Gastrocnemius medialis (tissue), 4 donors: Measurements from ENCODE around the gene ZIC5. TPM values are rescaled to one million over a fixed set of nuclear protein-coding genes. Genes with fewer than 3 reads are reported as not detected.

Source experiments
- ATAC-seq, 2 donors: fragments of 150-250 bp; one replicate each; pipeline ENCODE4 v1.9.1; 2016
- DNase-seq, 2 donors: peaks; one replicate each; pipeline ENCODE4 v3.0.0-alpha.2; 2019
- H3K27ac ChIP-seq, 4 donors: fragments of 200-600 bp; sonication (generic); 1 replicate in 1 of 4; 2 replicates in 3 of 4; pipeline ENCODE4 v1.5.1; 2016 to 2018; ENCODE audit warnings: mild to moderate bottlenecking in 2 of 4, moderate library complexity in 1 of 4
- H3K27me3 ChIP-seq, 3 donors: fragments of 200-600 bp; sonication (generic) in 2 of 3; 1 replicate in 1 of 3; 2 replicates in 2 of 3; pipeline versions ENCODE4 v1.5.1 to v1.6.0; 2016 to 2019; ENCODE audit warnings: mild to moderate bottlenecking in 1 of 3, moderate library complexity in 1 of 3
- H3K36me3 ChIP-seq, 2 donors: fragments of 200-600 bp; sonication (generic) in 1 of 2; one replicate each; pipeline ENCODE4 v1.5.1; 2017 to 2018
- H3K4me1 ChIP-seq, 2 donors: fragments of 200-600 bp; sonication (generic) in 1 of 2; one replicate each; pipeline ENCODE4 v1.5.1; 2016 to 2017; ENCODE audit warnings: mild to moderate bottlenecking in 2 of 2
- H3K4me3 ChIP-seq, 4 donors: fragments of 200-600 bp; sonication (generic) in 3 of 4; 1 replicate in 1 of 4; 2 replicates in 3 of 4; pipeline ENCODE4 v1.5.1; 2016 to 2019; ENCODE audit warnings: mild to moderate bottlenecking in 2 of 4
- H3K9me3 ChIP-seq, 3 donors: fragments of 200-600 bp; sonication (generic) in 2 of 3; 1 replicate in 1 of 3; 2 replicates in 2 of 3; pipeline ENCODE4 v1.5.1; 2016 to 2019
- CTCF ChIP-seq, 5 experiments: fragments of 450-650 bp in 3 of 5; fragments of 200-600 bp in 2 of 5; sonication (generic) in 2 of 5; IDR thresholded peaks in 4 of 5; conservative IDR thresholded peaks in 1 of 5; 1 replicate in 4 of 5; 2 replicates in 1 of 5; pipeline ENCODE4 v1.5.1; 2016 to 2019; ENCODE audit warnings: antibody characterized with exemption in 5 of 5, mild to moderate bottlenecking in 3 of 5, moderate library complexity in 3 of 5
- POLR2A ChIP-seq, 2 donors: fragments of 450-650 bp; IDR thresholded peaks; one replicate each; pipeline ENCODE4 v1.6.1; 2017; ENCODE audit warnings: antibody characterized with exemption in 2 of 2, mild to moderate bottlenecking in 2 of 2, moderate library complexity in 2 of 2
- in situ Hi-C, 4 donors: fragments of 200-750 bp; cut with MboI; loops; one replicate each; pipeline versions ENCODE4 v1.15.0 to v1.8.0; 2017; ENCODE audit warnings: low sequenced_read_pairs in 4 of 4
- intact Hi-C: fragments of 100-400 bp; cut with DNase I; formaldehyde crosslinking; loops from one replicate; pipeline ENCODE4 v1.15.1; 2023; ENCODE audit warnings: low total_unique reads
- total RNA-seq, 4 donors: library from RNA; depleted of rRNA; stranded (reverse); fragments of >200 nt; gene quantifications; one replicate each; pipeline versions ENCODE4 v1.1.0 to v1.2.3, GENCODE V29; 2016

ZIC5 gene
- total RNA-seq, 4 donors from 2014 or later: not detected

DNA sequence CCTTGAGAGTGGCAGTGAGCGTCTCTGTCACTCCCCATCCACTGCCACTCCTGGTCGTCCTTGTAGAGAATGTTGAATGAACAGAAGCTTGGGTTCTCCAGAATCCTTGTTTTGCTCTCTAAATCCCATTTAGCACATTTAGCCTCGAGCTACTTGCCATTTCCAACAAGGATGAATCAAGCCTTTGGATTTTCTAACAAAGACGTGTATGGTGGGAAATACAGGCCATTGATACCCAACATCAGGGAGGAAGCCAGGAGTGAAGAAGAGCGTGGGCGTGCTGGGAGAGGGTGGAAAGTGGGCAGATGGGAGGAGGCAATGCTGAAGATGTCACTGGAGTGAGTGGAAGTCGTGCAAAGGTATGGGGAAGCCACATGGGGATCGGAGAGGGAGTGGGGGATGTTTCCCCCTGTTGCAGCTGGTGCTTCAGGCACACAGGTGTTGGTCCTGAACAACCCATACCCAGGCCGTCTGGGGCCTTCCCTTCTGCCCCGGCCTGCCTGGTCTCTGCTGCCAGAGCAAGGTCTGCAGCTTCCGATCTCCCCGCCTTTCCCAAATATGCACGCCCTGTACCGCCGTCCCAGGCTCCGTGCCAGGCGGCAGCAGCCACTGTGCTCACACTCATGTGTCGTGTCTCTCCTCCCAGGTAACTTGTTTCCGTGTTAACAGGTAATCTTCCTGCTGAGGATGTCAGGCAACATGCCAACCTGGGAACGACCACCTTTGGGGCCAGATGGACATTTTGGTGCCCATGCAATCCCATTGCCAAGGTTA lies 48.7 kb downstream of the ZIC5 start:
- intact Hi-C loops: no loop called here
- TF ChIP-seq CTCF (IDR thresholded peaks at IDR 0.05 in 4 of 5, conservative IDR thresholded peaks at IDR 0.05 in 1 of 5) (no peak), POLR2A (IDR thresholded peaks at IDR 0.05) (no peak)
- no peak overlapping the region for H3K27ac ChIP-seq
- H3K36me3 ChIP-seq: no peaks in the 10 kb centered on the region
- DNase-seq (no peak), ATAC-seq (no peak)
- H3K4me3 ChIP-seq: no peak overlapping the region
- no peaks in the 10 kb centered on the region for H3K4me1 ChIP-seq
- H3K9me3 ChIP-seq: no peaks in the 10 kb centered on the region
- peaks cover 22 to 55% (median 34%) of the 10 kb centered on the region in 3 donors for H3K27me3 ChIP-seq
- in situ Hi-C loops: loop anchor here in 3 of 4 donors (25.0 kb wide), 2 partner anchors 314 to 589 kb away; no protein-coding TSS in a partner anchor

DNA sequence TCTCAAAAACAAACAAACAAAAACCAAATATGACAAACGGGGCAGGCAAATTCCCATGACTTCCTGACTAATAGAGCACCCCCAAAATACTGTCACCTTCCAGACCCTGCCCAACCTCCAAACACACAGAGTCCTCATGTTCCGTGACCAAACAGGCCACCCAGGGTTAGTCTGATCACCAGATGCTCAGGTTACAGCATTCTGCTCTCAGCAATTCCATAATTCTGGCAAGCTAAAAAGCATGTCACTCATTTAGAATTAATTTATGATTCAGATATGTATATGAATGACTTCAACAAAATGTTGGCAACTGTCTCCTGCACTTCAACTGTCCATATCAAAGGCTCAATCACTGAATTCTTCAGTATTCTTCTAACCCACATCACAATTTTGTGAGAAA lies 52.4 kb downstream of the ZIC5 start:
- DNase-seq (no peak), ATAC-seq (no peak)
- Histone ChIP-seq H3K9me3 (no peaks in the 10 kb centered on the region), H3K36me3 (no peaks in the 10 kb centered on the region), H3K4me3 (no peak overlapping the region), H3K4me1 (no peaks in the 10 kb centered on the region), H3K27me3 (peaks cover 0 to 37% (median 23%) of the 10 kb centered on the region in 3 donors), H3K27ac (no peak overlapping the region)
- in situ Hi-C loops: loop anchor here in 3 of 4 donors (25.0 kb wide), 2 partner anchors 318 to 593 kb away; no protein-coding TSS in a partner anchor
- intact Hi-C loops: no loop called here
- TF ChIP-seq POLR2A (IDR thresholded peaks at IDR 0.05): no peak
- no peak for TF ChIP-seq CTCF (IDR thresholded peaks at IDR 0.05 in 4 of 5, conservative IDR thresholded peaks at IDR 0.05 in 1 of 5)

- in situ Hi-C loops (loop anchor here in 3 of 4 donors (25.0 kb wide), 2 partner anchors 321 to 596 kb away; no protein-coding TSS in a partner anchor), intact Hi-C loops (loop anchor here (2.0 kb wide), 2 partner anchors 318 to 598 kb away; no protein-coding TSS in a partner anchor)
- Histone ChIP-seq H3K9me3 (no peaks in the 10 kb centered on the region), H3K27ac (no peak overlapping the region), H3K4me3 (no peak overlapping the region), H3K36me3 (no peaks in the 10 kb centered on the region), H3K4me1 (no peaks in the 10 kb centered on the region), H3K27me3 (peaks cover 0 to 22% (median 16%) of the 10 kb centered on the region in 3 donors)
- TF ChIP-seq POLR2A (IDR thresholded peaks at IDR 0.05): no peak
- TF ChIP-seq CTCF (IDR thresholded peaks at IDR 0.05 in 4 of 5, conservative IDR thresholded peaks at IDR 0.05 in 1 of 5): peak in 4 of 5 experiments; percentile 24 to 65 (median 49)
- ATAC-seq (no peak), DNase-seq (no peak)
Observed at GRCh38 chr13:99916366-99917103, 55.0 kb downstream of the ZIC5 start.

DNA sequence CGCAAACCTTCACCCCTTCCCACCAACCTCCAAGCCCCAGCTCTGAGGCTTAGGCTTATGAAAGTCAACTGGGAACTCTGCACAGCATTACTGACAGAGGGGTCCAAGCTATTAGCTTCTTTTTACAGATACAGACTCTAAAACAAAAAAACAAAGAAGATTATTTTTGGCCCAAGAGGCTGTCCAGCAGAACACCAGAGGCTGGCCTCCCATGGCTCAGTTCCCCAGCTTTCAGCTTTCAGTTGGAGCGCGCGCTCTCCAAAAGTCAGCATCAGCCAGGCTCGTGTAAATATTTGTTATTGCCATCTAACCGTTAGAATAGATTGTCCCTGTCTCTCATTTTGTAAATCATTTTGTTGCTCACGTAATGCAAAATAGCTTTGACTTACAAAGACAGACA lies 58.4 kb downstream of the ZIC5 start:
- H3K27me3 ChIP-seq: peaks cover 10 to 36% (median 28%) of the 10 kb centered on the region in 3 donors
- no peak overlapping the region for H3K4me3 ChIP-seq
- H3K36me3 ChIP-seq: no peaks in the 10 kb centered on the region
- TF ChIP-seq CTCF (IDR thresholded peaks at IDR 0.05 in 4 of 5, conservative IDR thresholded peaks at IDR 0.05 in 1 of 5): no peak
- TF ChIP-seq POLR2A (IDR thresholded peaks at IDR 0.05): no peak
- in situ Hi-C loops (loop anchor here in 3 of 4 donors (25.0 kb wide), 2 partner anchors 324 to 599 kb away; no protein-coding TSS in a partner anchor), intact Hi-C loops (no loop called here)
- ATAC-seq (no peak), DNase-seq (no peak)
- no peak overlapping the region for H3K27ac ChIP-seq
- H3K4me1 ChIP-seq: no peaks in the 10 kb centered on the region
- no peaks in the 10 kb centered on the region for H3K9me3 ChIP-seq

Other genes starting within 250 kb of the ZIC5 start
- gene ZIC2, start 10.0 kb upstream of the ZIC5 start, total RNA-seq: not detected
- gene PCCA, start 117.3 kb upstream of the ZIC5 start, total RNA-seq: 10 to 100 TPM in 2 of 4 donors, 1 to 10 TPM in 2; 7.5 to 19.5 (median 10.8) TPM